HepG2 (cell line): Measurements from ENCODE around the gene SCIN. TPM values are rescaled to one million over a fixed set of nuclear protein-coding genes. Genes with fewer than 3 reads are reported as not detected.

Experiments
- ELF3 ChIP-seq: IDR thresholded peaks from 2 replicates; pipeline ENCODE4 v1.6.1; 2016; ENCODE audit warnings: missing genetic modification reagents, missing compliant biosample characterization
- FOXO4 ChIP-seq: sonication (generic); formaldehyde crosslinking; conservative IDR thresholded peaks from 2 replicates; pipeline ENCODE4 v1.8.1; 2023; ENCODE audit warnings: missing genetic modification reagents
- GATAD1 ChIP-seq: IDR thresholded peaks from 2 replicates; pipeline ENCODE4 v1.6.1; 2016; ENCODE audit warnings: missing genetic modification reagents, missing compliant biosample characterization
- GFI1 ChIP-seq: sonication (generic); formaldehyde crosslinking; IDR thresholded peaks from 2 replicates; pipeline ENCODE4 v1.5.0; 2020; ENCODE audit warnings: missing genetic modification reagents, mild to moderate bottlenecking, borderline replicate concordance
- NR2F2 ChIP-seq: IDR thresholded peaks from 2 replicates; pipeline ENCODE4 v1.6.1; 2012; ENCODE audit warnings: low read depth, inconsistent platforms, borderline replicate concordance
- PAX8 ChIP-seq: sonication (generic); formaldehyde crosslinking; IDR thresholded peaks from 2 replicates; pipeline ENCODE4 v1.8.0; 2022; ENCODE audit warnings: mild to moderate bottlenecking, missing genetic modification reagents, borderline replicate concordance
- REL ChIP-seq: sonication (generic); formaldehyde crosslinking; conservative IDR thresholded peaks from 2 replicates; pipeline ENCODE4 v1.8.0; 2022; ENCODE audit warnings: mild to moderate bottlenecking, missing genetic modification reagents, moderate library complexity
- ZBTB26 ChIP-seq: IDR thresholded peaks from 2 replicates; pipeline ENCODE4 v1.6.1; 2016; ENCODE audit warnings: missing compliant biosample characterization, missing genetic modification reagents, borderline replicate concordance
- ZBTB34 ChIP-seq: sonication (generic); formaldehyde crosslinking; IDR thresholded peaks from 2 replicates; pipeline ENCODE4 v1.8.0; 2022; ENCODE audit warnings: mild to moderate bottlenecking, missing genetic modification reagents
- ZNF124 ChIP-seq: sonication (generic); formaldehyde crosslinking; IDR thresholded peaks from 2 replicates; pipeline ENCODE4 v1.4.0; 2020; ENCODE audit warnings: missing genetic modification reagents
- ZNF503 ChIP-seq: sonication (generic); formaldehyde crosslinking; IDR thresholded peaks from 2 replicates; pipeline ENCODE4 v1.4.0; 2020; ENCODE audit warnings: missing genetic modification reagents
- ZNF543 ChIP-seq: sonication (generic); formaldehyde crosslinking; IDR thresholded peaks from 2 replicates; pipeline ENCODE4 v1.4.0; 2020; ENCODE audit warnings: mild to moderate bottlenecking, missing genetic modification reagents
- ZNF609 ChIP-seq: sonication (generic); formaldehyde crosslinking; IDR thresholded peaks from 2 replicates; pipeline ENCODE4 v1.4.0; 2020; ENCODE audit warnings: mild to moderate bottlenecking, missing genetic modification reagents, borderline replicate concordance
- polyA plus RNA-seq, 8 experiments: library from polyadenylated mRNA; depleted of rRNA in 3 of 8; stranded (reverse) in 7 of 8; unstranded in 1 of 8; fragments of >200 nt; fragmentation: Illumina TruSeq in 4 of 8; extraction: Trizol in 4 of 8; gene quantifications; 2 replicates each; pipeline versions ENCODE4 v1.2.1 to v1.2.3, GENCODE V29; 2011 to 2016; ENCODE audit warnings: low read depth in 4 of 8, missing spikeins in 1 of 8, mixed read lengths in 1 of 8; ENCODE audit not compliant: insufficient read depth in 1 of 8
- total RNA-seq, 5 experiments: library from RNA; depleted of rRNA; stranded (reverse); fragments of >200 nt; fragmentation: Illumina TruSeq; extraction: Trizol; gene quantifications; 2 replicates each; pipeline ENCODE4 v1.2.3, GENCODE V29; 2016; ENCODE audit warnings: low read depth in 1 of 5

Gene SCIN
- total and polyA plus RNA-seq, 2 of the 13 experiments (the other 11 are each of a cell fraction or from before 2014, with no cell fraction given): not detected

- TF ChIP-seq ZBTB26 (CRISPR knock-in tag): no peak
- no peak for TF ChIP-seq REL (CRISPR knock-in tag)
- peak; percentile 63; the same call in 1 of the 2 replicates for TF ChIP-seq ZNF503 (CRISPR knock-in tag)
- no peak for TF ChIP-seq FOXO4 (CRISPR knock-in tag)
- TF ChIP-seq ZNF609 (CRISPR knock-in tag): peak; percentile 84
- TF ChIP-seq ELF3 (CRISPR knock-in tag): peak; percentile 70
- TF ChIP-seq GATAD1: 0 out of 2 replicates have a peak, but pooled peaks have one; percentile 22
- TF ChIP-seq NR2F2: peak; percentile 95
- no peak for TF ChIP-seq ZNF124 (CRISPR knock-in tag)
- no peak for TF ChIP-seq PAX8 (CRISPR knock-in tag)
- TF ChIP-seq ZBTB34 (CRISPR knock-in tag): 0 out of 2 replicates have a peak, but pooled peaks have one; percentile 40
- TF ChIP-seq ZNF543: no peak
- TF ChIP-seq GFI1: 0 out of 2 replicates have a peak, but pooled peaks have one; percentile 30
These were observed 70.0 kb downstream of the SCIN start (continued) for GRCh38 chr7:12640299-12641096.
